Endothelial cell of umbilical vein (primary cell): Measurements from ENCODE around the gene MACROD2. TPM values are rescaled to one million over a fixed set of nuclear protein-coding genes. Genes with fewer than 3 reads are reported as not detected.

Experiments used
- BruUV-seq: library from RNA; stranded (reverse); fragments of 400-500 nt; replicated peaks from 2 replicates; lab custom pipeline; 2021; lab: Mats Ljungman, UMichigan
- CTCF ChIA-PET: fragments of 300-600, 350-600 bp; sonication (Branson Sonifier 250); formaldehyde crosslinking; loops from one replicate; lab custom pipeline; 2021; ENCODE audit warnings: antibody characterized with exemption, inconsistent platforms; lab: Charles Lee
- POLR2A ChIA-PET: fragments of 300-600, 350-600 bp; sonication (Branson Sonifier 250); formaldehyde crosslinking; loops from one replicate; lab custom pipeline; 2021; ENCODE audit warnings: antibody characterized with exemption, inconsistent platforms; lab: Charles Lee
- DNase-seq: peaks from one replicate; pipeline ENCODE4 v3.0.0-alpha.2; 2011; ENCODE audit warnings: low read depth, low spot score
- FAIRE-seq: peaks from 2 replicates; lab custom pipeline; 2011; peaks lifted over from hg19 to GRCh38; lab: Jason Lieb, UNC
- H2AFZ ChIP-seq: 2 replicates; pipeline ENCODE4 v1.6.0; 2012; ENCODE audit warnings: low read depth, low read length, control low read depth, inconsistent platforms
- H3K27ac ChIP-seq: 2 replicates; pipeline ENCODE4 v1.5.1; 2011; ENCODE audit warnings: low read depth, mild to moderate bottlenecking, control low read depth, low read length, moderate library complexity; ENCODE audit not compliant: insufficient read depth
- H3K27me3 ChIP-seq, 2 experiments: 2 replicates each; pipeline versions ENCODE4 v1.6.0 to v1.6.1; 2011; ENCODE audit warnings: low read length in 2 of 2, mixed read lengths in 1 of 2; ENCODE audit not compliant: control insufficient read depth in 2 of 2, insufficient read depth in 2 of 2
- H3K36me3 ChIP-seq, 2 experiments: 2 replicates in 1 of 2; 3 replicates in 1 of 2; pipeline ENCODE4 v1.5.1; 2011; ENCODE audit warnings: low read length in 2 of 2, mild to moderate bottlenecking in 1 of 2, moderate library complexity in 1 of 2; ENCODE audit not compliant: control insufficient read depth in 2 of 2, insufficient read depth in 2 of 2; ENCODE audit errors: extremely low read depth in 1 of 2
- H3K4me1 ChIP-seq: 3 replicates; pipeline ENCODE4 v1.5.1; 2011; ENCODE audit warnings: mild to moderate bottlenecking, low read length; ENCODE audit not compliant: control insufficient read depth, insufficient read depth; ENCODE audit errors: extremely low read depth
- H3K4me2 ChIP-seq: 2 replicates; pipeline ENCODE4 v1.6.1; 2011; ENCODE audit warnings: low read length, control low read depth, mixed read lengths; ENCODE audit not compliant: insufficient read depth
- H3K4me3 ChIP-seq, 3 experiments: fragments of 200-600 bp in 1 of 3; sonication (generic), shearing (Covaris generic) in 1 of 3; replicated peaks in 1 of 3; 2 replicates each; pipeline ENCODE4 v1.5.1; 2011 to 2016; ENCODE audit warnings: control low read depth in 3 of 3, low read length in 3 of 3, mild to moderate bottlenecking in 2 of 3, inconsistent platforms in 1 of 3, low read depth in 1 of 3, moderate library complexity in 1 of 3; ENCODE audit not compliant: insufficient read depth in 1 of 3
- H3K79me2 ChIP-seq: 2 replicates; pipeline ENCODE4 v1.6.0; 2012; ENCODE audit warnings: low read length, inconsistent platforms; ENCODE audit not compliant: control insufficient read depth, insufficient read depth
- H3K9ac ChIP-seq: replicated peaks from 2 replicates; pipeline ENCODE3; 2011; ENCODE audit warnings: low read length, control low read depth; ENCODE audit not compliant: insufficient read depth; ENCODE audit errors: extremely low read depth
- H3K9me1 ChIP-seq: replicated peaks from 3 replicates; pipeline ENCODE4 v1.6.0; 2011; ENCODE audit warnings: mild to moderate bottlenecking, low read length; ENCODE audit not compliant: control insufficient read depth, insufficient read depth; ENCODE audit errors: extremely low read depth
- H3K9me3 ChIP-seq: replicated peaks from 2 replicates; pipeline ENCODE4 v1.5.1; 2012; ENCODE audit warnings: low read length, inconsistent platforms; ENCODE audit not compliant: control insufficient read depth, insufficient read depth
- H4K20me1 ChIP-seq: replicated peaks from 2 replicates; pipeline ENCODE3; 2011; ENCODE audit warnings: mild to moderate bottlenecking, low read length; ENCODE audit not compliant: control insufficient read depth, insufficient read depth; ENCODE audit errors: extremely low read depth
- EZH2 ChIP-seq: IDR thresholded peaks from 2 replicates; pipeline ENCODE4 v1.6.1; 2012; ENCODE audit warnings: borderline replicate concordance, low read depth, mild to moderate bottlenecking, moderate library complexity, low read length, inconsistent platforms; ENCODE audit not compliant: severe bottlenecking
- FOS ChIP-seq: IDR thresholded peaks from 2 replicates; pipeline ENCODE4 v1.6.1; 2011; ENCODE audit warnings: mild to moderate bottlenecking, low read length, moderate library complexity, borderline replicate concordance; ENCODE audit not compliant: insufficient read depth
- GATA2 ChIP-seq: IDR thresholded peaks from 2 replicates; pipeline ENCODE4 v1.7.0; 2011; ENCODE audit warnings: low read depth, mild to moderate bottlenecking, moderate library complexity, mixed read lengths, low read length; ENCODE audit not compliant: insufficient read length, insufficient read depth
- JUN ChIP-seq: IDR thresholded peaks from 2 replicates; pipeline ENCODE4 v1.6.1; 2011; ENCODE audit warnings: borderline replicate concordance, low read depth; ENCODE audit not compliant: insufficient read length, insufficient read depth
- MYC ChIP-seq: IDR thresholded peaks from one replicate; pipeline ENCODE4 v1.6.1; 2011; ENCODE audit warnings: mild to moderate bottlenecking, low read depth, low read length
- POLR2A ChIP-seq: IDR thresholded peaks from 2 replicates; pipeline ENCODE4 v1.6.1; 2012; ENCODE audit warnings: low read depth, mild to moderate bottlenecking, control low read depth, low read length
- POLR2AphosphoS5 ChIP-seq: IDR thresholded peaks from 2 replicates; pipeline ENCODE4 v1.6.1; 2012; ENCODE audit warnings: low read depth, mild to moderate bottlenecking, control low read depth, low read length, moderate library complexity; ENCODE audit not compliant: insufficient read depth
- dilution Hi-C: fragments of 300-500 bp; cut with MboI; formaldehyde crosslinking; loops from one replicate; pipeline ENCODE4 v1.15.0; 2019; ENCODE audit warnings: low sequenced_read_pairs; ENCODE audit not compliant: extremely low pct_ligation_motif_present
- intact Hi-C: fragments of 100-400 bp; cut with micrococcal nuclease; formaldehyde crosslinking; loops from one replicate; pipeline ENCODE4 v1.10.0; 2022
- polyA plus RNA-seq, 4 experiments: library from polyadenylated mRNA; depleted of rRNA in 3 of 4; stranded (reverse) in 3 of 4; unstranded in 1 of 4; fragments of >200 nt; gene quantifications; 2 replicates each; pipeline versions ENCODE4 v1.2.1 to v1.2.3, GENCODE V29; 2011 to 2012; ENCODE audit warnings: missing spikeins in 1 of 4
- total RNA-seq: library from RNA; stranded (reverse); gene quantifications from 2 replicates; pipeline ENCODE4 v1.2.3, GENCODE V29; 2021
- TF ChIP-seq, protein P1 (sequence below), 2 donors: IDR thresholded peaks; 1 replicate in 1 of 2; 2 replicates in 1 of 2; pipeline ENCODE4 v1.5.1; 2011; ENCODE audit warnings: low read length in 2 of 2, mild to moderate bottlenecking in 2 of 2, moderate library complexity in 2 of 2, control low read depth in 1 of 2, inconsistent platforms in 1 of 2, low read depth in 1 of 2; ENCODE audit not compliant: insufficient read depth in 1 of 2; ENCODE audit errors: extremely low read depth in 1 of 2
- TF ChIP-seq, protein P2 (sequence below): IDR thresholded peaks from 2 replicates; pipeline ENCODE4 v1.6.1; 2011; ENCODE audit not compliant: insufficient read depth, insufficient read length

The MACROD2 gene
- total and polyA plus RNA-seq, 2 donors (not counting 3 experiments of a cell fraction or from before 2014, with no cell fraction given): 0.11 to 0.73 TPM

DNA sequence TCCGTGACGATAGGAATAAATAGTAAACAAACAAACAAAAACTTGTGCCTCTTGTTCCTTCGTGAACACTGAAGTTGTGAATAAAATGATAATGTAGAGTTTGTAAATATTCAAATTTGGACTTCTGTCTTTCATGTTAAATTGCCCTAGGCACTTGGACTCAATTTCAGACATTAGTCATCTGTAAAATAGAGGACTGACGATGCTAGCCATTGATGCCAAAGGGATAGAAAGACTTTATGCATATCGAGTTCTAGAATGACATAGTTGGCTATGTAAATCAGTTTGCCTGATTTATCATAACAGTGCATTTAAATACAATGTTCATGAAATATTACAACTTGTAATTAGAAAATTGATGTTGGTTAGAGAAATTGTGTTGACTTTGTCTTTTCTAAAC is 388.0 kb downstream of the MACROD2 start:
- Histone ChIP-seq H3K27me3 (no peaks in the 10 kb centered on the region), H3K9me3 (no peaks in the 10 kb centered on the region), H2AFZ (no peak overlapping the region), H3K9ac (no peak overlapping the region), H3K4me2 (no peak overlapping the region), H3K79me2 (no peaks in the 10 kb centered on the region), H4K20me1 (no peaks in the 10 kb centered on the region), H3K36me3 (no peaks in the 10 kb centered on the region), H3K27ac (no peak overlapping the region), H3K9me1 (no peaks in the 10 kb centered on the region), H3K4me3 (no peak overlapping the region), H3K4me1 (no peaks in the 10 kb centered on the region)
- no peak for TF ChIP-seq POLR2AphosphoS5
- no peak for TF ChIP-seq FOS
- no peak for TF ChIP-seq EZH2
- TF ChIP-seq, protein P1, sequence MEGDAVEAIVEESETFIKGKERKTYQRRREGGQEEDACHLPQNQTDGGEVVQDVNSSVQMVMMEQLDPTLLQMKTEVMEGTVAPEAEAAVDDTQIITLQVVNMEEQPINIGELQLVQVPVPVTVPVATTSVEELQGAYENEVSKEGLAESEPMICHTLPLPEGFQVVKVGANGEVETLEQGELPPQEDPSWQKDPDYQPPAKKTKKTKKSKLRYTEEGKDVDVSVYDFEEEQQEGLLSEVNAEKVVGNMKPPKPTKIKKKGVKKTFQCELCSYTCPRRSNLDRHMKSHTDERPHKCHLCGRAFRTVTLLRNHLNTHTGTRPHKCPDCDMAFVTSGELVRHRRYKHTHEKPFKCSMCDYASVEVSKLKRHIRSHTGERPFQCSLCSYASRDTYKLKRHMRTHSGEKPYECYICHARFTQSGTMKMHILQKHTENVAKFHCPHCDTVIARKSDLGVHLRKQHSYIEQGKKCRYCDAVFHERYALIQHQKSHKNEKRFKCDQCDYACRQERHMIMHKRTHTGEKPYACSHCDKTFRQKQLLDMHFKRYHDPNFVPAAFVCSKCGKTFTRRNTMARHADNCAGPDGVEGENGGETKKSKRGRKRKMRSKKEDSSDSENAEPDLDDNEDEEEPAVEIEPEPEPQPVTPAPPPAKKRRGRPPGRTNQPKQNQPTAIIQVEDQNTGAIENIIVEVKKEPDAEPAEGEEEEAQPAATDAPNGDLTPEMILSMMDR (IDR thresholded peaks at IDR 0.05; ENCODE audit: extremely low read depth in 1 of 2, insufficient read depth in 1 of 2, low read depth in 1 of 2, low read length in 2 of 2): no peak
- no peak for TF ChIP-seq MYC
- TF ChIP-seq JUN: no peak
- TF ChIP-seq GATA2: no peak
- no peak for TF ChIP-seq POLR2A
- TF ChIP-seq, protein P2, sequence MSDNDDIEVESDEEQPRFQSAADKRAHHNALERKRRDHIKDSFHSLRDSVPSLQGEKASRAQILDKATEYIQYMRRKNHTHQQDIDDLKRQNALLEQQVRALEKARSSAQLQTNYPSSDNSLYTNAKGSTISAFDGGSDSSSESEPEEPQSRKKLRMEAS: no peak
- ChIA-PET CTCF (no interaction called here), POLR2A (no interaction called here)
- BruUV-seq: no TSS peak
- intact Hi-C loops (no loop called here), dilution Hi-C loops (no loop called here)
- DNase-seq: no peak
- no peak for FAIRE-seq
